ENCODE data around the gene GSTT2. TPM values are rescaled to one million over a fixed set of nuclear protein-coding genes. Genes with fewer than 3 reads are reported as not detected.

GSTT2 gene
- total RNA-seq, 1 donor from 2014 or later = not detected

GRCh38 chr22:24026056-24026455 lies 46.1 kb downstream of the GSTT2 start:
- Mint-ChIP-seq H3K9me3 (peaks cover 5% of the 10 kb centered on the region), H3K4me1 (no peaks in the 10 kb centered on the region), H3K27me3 (ENCODE audit: low read depth) (no peaks in the 10 kb centered on the region), H3K27ac (ENCODE audit: unreplicated experiment) (no peak overlapping the region), H3K36me3 (ENCODE audit: low read depth) (peaks cover 10% of the 10 kb centered on the region), H3K4me3 (no peak overlapping the region)
- DNase-seq (ENCODE audit: low read depth, low spot score) = no peak
- TF ChIP-seq CTCF (conservative IDR thresholded peaks at IDR 0.05) = no peak

- no peak for TF ChIP-seq CTCF (conservative IDR thresholded peaks at IDR 0.05)
- Mint-ChIP-seq H3K9me3 (peaks cover 5% of the 10 kb centered on the region), H3K4me1 (no peaks in the 10 kb centered on the region), H3K27me3 (ENCODE audit: low read depth) (no peaks in the 10 kb centered on the region), H3K36me3 (ENCODE audit: low read depth) (peaks cover 10% of the 10 kb centered on the region), H3K27ac (ENCODE audit: unreplicated experiment) (no peak overlapping the region), H3K4me3 (no peak overlapping the region)
- no peak for DNase-seq (ENCODE audit: low read depth, low spot score)
Measured at GRCh38 chr22:24026733-24027132, 46.8 kb downstream of the GSTT2 start.

GRCh38 chr22:24027389-24027975 lies 47.5 kb downstream of the GSTT2 start:
- H3K36me3 Mint-ChIP-seq (ENCODE audit: low read depth) = peaks cover 10% of the 10 kb centered on the region
- H3K27me3 Mint-ChIP-seq (ENCODE audit: low read depth) = no peaks in the 10 kb centered on the region
- no peaks in the 10 kb centered on the region for H3K4me1 Mint-ChIP-seq
- no peak overlapping the region for H3K27ac Mint-ChIP-seq (ENCODE audit: unreplicated experiment)
- H3K4me3 Mint-ChIP-seq = no peak overlapping the region
- no peak for TF ChIP-seq CTCF (conservative IDR thresholded peaks at IDR 0.05)
- peaks cover 5% of the 10 kb centered on the region for H3K9me3 Mint-ChIP-seq
- no peak for DNase-seq (ENCODE audit: low read depth, low spot score)

DNA sequence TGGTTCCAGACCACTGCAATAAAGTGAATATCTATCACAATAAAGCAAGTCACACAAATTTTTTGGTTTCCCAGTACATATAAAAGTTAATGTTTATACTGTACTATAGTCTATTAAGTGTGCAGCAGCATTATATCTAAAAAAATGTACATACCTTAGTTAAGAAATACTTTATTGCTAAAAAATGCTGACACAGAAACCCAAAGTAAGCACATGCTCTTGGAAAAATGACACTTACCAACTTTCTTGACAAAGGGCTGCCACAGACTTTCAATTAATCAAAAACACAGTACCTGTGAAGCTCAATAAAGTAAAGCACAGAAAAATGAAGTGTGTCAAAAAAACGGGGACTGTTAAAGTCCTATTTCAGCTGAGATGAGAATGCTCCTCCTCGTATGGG lies 48.1 kb downstream of the GSTT2 start:
- Mint-ChIP-seq H3K4me3 (no peak overlapping the region), H3K27me3 (ENCODE audit: low read depth) (no peaks in the 10 kb centered on the region), H3K36me3 (ENCODE audit: low read depth) (peaks cover 10% of the 10 kb centered on the region), H3K27ac (ENCODE audit: unreplicated experiment) (no peak overlapping the region), H3K9me3 (peaks cover 5% of the 10 kb centered on the region), H3K4me1 (no peaks in the 10 kb centered on the region)
- no peak for TF ChIP-seq CTCF (conservative IDR thresholded peaks at IDR 0.05)
- DNase-seq (ENCODE audit: low read depth, low spot score) = no peak

GRCh38 chr22:24028533-24028932 lies 48.6 kb downstream of the GSTT2 start:
- Mint-ChIP-seq H3K27me3 (ENCODE audit: low read depth) (no peaks in the 10 kb centered on the region), H3K27ac (ENCODE audit: unreplicated experiment) (no peak overlapping the region), H3K4me1 (no peaks in the 10 kb centered on the region), H3K36me3 (ENCODE audit: low read depth) (peaks cover 8% of the 10 kb centered on the region), H3K4me3 (no peak overlapping the region), H3K9me3 (peaks cover 5% of the 10 kb centered on the region)
- no peak for TF ChIP-seq CTCF (conservative IDR thresholded peaks at IDR 0.05)
- no peak for DNase-seq (ENCODE audit: low read depth, low spot score)

All from neural crest cell (in vitro differentiated cells).